HG02938 (cell line): ENCODE results near the gene XRN2.

Experiments
- ATAC-seq: cut with Tn5 transposase; IDR thresholded peaks from one replicate; pipeline ENCODE4 v1.9.1; 2021; ENCODE audit warnings: mild to moderate bottlenecking, moderate library complexity; ENCODE audit not compliant: unreplicated experiment

XRN2 gene, protein sequence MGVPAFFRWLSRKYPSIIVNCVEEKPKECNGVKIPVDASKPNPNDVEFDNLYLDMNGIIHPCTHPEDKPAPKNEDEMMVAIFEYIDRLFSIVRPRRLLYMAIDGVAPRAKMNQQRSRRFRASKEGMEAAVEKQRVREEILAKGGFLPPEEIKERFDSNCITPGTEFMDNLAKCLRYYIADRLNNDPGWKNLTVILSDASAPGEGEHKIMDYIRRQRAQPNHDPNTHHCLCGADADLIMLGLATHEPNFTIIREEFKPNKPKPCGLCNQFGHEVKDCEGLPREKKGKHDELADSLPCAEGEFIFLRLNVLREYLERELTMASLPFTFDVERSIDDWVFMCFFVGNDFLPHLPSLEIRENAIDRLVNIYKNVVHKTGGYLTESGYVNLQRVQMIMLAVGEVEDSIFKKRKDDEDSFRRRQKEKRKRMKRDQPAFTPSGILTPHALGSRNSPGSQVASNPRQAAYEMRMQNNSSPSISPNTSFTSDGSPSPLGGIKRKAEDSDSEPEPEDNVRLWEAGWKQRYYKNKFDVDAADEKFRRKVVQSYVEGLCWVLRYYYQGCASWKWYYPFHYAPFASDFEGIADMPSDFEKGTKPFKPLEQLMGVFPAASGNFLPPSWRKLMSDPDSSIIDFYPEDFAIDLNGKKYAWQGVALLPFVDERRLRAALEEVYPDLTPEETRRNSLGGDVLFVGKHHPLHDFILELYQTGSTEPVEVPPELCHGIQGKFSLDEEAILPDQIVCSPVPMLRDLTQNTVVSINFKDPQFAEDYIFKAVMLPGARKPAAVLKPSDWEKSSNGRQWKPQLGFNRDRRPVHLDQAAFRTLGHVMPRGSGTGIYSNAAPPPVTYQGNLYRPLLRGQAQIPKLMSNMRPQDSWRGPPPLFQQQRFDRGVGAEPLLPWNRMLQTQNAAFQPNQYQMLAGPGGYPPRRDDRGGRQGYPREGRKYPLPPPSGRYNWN

DNA sequence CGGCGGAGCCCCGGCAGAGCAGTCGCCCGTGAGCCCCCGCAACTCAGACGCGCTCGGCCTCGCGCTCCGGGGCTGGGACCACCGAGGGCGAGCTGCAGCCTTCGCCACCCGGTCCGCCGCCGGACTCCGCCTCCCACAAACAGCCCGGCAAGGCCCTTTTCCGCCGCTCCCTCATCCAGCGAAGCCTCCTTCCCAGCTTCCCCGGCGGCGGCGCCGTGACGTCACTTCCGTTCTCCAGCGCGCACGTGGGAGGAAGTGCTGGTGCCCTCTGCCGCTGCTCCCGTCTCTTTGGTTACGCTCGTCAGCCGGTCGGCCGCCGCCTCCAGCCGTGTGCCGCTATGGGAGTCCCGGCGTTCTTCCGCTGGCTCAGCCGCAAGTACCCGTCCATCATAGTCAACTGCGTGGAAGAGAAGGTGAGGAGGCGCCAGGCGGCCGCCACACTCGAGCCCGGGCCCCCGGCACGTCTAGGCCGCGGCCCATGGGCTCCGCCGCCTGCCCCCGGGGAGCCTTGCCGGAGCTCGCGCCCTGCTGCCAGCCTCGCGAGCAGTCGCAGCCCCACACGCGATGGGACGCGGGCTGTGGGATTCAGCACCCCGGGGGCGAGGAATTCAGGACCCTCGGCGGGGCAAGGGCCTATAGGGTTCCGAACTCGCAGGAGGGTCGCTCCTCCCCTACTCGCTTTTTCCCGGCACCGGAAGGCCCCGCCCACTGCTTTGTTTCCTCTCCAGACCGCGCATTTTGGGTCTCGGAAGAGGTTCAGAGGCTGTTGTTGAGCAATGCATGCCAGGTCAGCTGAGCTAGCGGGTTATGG, at the start of gene XRN2:
XRN2 (plus strand) TSS at position 271 of the 811 bp plus-strand sequence; CDS start at position 339, 68 bp downstream.
- ATAC-seq: peak; percentile 86

DNA sequence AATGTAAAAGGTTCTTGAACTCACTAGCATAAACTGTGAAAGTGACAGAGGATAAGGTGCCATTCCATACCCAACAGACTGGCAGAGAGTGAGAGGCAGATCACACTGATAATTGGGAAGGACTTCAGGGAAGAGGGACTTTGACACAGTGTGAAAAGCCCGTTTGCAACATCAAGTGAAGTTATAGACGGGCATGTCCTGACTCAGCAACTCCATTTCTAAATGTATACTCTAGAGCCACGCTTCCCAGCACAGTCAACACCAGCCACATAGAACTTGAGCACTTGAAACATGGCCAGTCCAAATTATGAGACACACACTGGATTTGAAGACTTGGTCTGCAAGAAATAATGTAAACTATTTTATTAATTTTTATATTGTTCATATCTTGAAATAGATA, 45.9 kb upstream of the XRN2 start:
- ATAC-seq: no peak

DNA sequence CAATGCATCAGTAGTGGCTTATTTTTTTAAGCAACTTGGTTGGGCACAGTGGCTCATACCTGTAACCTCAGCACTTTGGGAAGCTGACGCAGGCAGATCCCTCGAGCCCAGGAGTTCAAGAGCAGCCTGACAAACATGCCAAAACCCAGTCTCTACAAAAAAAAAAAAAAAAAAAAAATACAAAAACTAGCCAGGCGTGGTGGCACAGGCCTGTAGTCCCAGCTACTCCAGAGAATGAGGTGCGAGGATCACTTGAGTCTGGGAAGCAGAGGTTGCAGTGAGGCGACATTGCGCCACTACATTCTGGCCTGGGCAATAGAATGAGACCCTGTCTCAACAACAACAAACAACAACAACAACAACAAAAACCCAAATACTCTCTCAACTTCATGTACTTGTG, 44.7 kb upstream of the XRN2 start:
- no peak for ATAC-seq

DNA sequence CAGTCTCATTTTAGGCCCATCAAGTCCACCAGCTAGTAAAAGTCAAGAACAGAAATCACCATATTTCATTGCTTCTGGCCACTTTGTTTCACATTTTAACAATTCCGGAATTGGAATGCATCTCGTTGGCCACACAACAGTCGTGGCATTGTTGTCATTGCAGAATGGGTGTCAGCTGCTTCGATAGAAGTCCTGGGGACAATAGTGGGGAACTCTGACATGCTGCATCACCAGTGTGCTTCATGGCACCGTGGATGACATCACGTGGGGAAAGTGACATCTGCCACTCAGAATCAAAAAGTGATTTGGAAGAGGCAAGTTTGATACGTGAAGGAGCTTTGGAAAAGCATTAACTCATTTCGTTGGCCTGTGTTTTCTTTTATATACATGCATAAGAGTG, 43.8 kb upstream of the XRN2 start:
- no peak for ATAC-seq

DNA sequence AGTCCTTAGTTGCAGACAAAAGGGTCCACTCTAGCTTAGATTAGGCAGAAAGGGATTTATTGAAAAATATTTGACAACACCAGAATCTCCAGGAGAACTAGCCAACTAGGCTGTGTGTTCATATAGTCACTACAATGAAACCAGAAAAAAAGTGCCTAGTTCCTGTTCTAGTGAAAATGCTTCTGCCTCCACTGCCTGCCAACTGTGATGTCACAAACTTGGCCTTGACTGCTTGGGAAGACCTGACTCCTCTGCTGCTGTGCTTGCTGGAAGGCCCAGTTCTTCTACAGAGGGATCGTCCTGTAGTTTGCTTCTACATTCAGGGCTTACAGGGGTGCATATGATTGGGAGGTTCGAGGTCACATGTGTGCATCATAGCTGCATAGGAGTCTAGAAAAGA, 40.3 kb upstream of the XRN2 start:
- ATAC-seq: no peak

DNA sequence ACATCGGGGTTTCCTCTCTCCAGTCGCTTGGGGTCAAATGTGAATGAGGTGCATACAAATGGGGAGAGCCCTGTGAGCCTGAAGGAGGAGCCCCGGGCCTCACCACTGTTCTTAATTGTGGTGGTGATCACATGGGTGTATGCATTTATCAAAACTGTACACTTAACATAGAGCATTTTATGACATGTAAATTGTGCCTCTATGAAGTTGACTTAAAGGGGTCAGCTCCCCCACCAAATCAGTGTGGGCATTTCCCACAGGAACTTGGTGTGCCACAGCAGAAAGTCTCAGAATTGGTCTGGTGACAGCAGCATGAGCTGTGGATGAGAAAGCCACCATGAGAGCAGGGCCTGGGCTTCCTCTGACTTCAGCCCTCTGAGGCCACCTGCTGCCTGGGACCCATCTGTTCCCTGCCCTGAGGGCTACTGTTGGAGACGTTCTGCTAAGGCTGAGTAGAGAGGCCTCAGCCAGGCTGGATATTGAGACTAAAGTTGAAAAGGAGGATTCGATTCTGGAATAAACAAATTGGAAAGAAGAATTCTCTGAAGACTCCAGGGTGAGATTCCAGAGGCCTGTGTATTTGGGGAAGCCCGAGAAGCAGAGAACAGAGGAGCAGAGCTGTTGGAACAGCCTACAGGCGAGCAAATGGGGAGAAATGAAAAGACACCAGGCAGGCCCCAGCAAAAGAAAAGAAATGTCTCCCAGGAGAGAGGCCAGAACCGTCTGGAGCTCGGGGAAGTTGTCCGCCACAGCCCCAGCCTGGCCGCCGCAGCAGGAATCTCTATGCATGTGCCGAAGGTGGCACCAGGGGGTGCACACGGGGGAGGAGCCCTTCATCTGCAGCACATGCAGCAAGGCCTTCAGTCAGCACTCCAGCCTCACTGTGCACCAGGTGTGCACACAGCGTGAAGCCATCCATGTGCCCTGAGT, 37.6 kb upstream of the XRN2 start:
- no peak for ATAC-seq

DNA sequence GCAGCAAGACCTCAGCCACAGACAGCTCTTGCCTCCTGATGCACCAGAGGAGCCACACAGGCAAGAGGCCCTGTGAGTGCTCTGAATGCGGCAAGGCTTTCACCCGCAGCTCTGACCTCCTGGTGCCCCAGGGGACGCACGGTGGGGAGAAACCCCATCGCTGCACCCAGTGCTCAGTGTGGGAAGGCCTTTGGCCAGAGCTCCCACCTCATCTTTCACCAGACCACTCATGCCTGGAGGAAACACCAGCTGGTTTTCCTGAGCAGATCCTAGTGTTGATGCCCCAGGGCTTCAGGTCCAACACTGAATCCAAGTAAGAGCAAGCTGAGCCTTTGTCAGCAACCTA, 37.0 kb upstream of the XRN2 start:
- ATAC-seq: no peak

DNA sequence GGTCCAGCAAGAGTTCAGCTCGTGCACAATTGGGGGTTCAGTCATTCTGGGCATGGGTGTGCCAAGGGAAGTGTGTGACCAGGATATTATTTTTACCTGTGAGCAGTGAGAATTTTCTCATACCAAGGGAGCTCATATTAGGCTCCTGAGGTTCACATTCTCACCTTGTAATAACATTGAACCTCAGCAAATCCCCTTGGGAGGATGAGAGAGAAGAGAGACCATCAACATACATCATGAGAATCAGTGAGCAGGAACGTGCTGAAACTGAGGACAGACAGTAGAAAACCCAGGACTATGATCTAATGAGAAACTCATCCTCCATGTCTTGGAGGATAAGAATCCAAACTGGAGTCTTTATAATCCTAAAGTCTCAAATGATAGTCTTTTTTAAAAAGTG, 33.4 kb upstream of the XRN2 start:
- no peak for ATAC-seq

DNA sequence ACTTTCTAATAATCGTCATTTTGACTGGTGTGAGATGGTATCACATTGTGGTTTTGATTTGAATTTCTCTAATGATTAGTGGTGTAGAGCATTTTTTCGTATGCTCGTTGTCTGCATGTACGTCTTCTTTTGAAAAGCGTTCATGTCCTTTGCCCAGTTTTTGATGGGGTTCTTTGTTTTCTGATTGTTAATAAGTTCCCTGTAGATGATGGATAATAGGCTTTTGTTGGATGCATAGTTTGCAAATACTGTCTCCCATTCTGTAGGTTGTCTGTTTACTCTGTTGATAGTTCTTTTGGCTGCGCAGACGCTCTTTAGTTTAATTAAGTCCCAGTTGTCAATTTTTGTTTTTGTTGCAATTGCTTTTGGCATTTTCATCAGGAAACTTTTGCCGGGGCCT, 32.3 kb upstream of the XRN2 start:
- ATAC-seq: no peak

DNA sequence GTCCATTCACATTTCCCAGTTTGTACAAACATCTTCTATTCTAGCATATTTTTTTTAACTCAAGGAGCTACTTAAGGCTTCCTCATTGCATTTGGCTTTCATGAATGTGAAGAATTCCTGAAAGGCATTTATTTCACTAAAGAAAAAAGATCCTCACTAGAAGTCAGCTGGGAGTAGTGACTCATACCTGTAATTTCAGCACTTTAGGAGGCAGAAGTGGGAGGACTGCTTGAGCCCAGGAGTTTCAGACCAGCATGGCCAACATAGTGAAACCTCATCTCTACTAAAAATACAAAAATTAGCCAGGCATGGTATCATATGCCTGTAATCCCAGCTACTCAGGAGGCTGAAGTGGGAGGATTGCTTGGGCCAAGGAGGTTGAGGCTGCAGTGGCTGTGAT, 30.9 kb upstream of the XRN2 start:
- ATAC-seq: peak; percentile 53

DNA sequence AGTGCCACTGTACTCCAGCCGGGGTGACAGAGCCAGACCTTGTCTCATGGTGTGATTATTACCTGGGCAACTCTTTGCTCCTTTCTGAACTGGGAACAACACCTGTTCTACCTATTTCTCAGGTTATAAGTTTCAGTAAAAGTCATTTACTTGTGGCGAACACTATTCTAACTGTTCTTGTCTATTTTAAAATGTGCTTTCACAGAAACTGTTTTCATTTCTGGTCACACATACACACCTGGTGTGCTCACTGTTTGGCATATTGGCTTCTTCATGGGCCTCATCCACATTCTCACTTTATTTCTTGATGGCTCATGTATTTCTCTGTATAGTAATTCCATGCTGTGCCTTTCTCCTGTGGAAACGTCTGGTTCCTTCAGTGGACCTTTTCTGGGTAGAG, 30.5 kb upstream of the XRN2 start:
- ATAC-seq: peak; percentile 46

DNA sequence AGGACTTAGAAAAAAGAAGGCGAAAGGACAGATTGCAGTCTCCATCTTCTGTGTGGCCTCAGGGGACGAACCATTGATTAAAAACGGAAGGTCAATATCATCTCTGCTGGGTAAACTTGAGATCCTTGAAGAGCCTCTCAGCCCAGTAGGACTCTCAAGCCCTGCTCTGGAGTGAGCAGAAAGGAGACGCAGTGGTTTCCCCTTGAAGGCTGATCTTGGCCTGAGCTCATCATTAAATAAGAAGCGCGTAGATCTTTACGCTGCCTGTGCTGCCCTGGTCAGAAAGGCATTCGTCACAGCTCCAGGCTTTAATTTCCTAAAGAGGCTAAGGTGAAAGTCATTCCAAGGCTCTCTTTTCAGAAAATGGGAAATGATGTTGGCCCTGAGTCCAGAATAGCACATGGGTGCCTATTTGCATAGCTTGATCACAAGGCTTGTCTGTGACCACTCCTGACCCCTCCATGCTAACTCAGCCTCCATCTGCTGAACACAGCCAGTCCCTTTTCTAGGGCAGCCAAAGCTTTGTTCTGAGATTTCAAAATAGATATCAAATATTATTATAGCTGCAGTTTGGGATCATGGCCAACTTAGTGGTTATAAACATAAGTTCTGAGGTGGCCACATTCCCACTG, 29.3 kb upstream of the XRN2 start:
- ATAC-seq: no peak

DNA sequence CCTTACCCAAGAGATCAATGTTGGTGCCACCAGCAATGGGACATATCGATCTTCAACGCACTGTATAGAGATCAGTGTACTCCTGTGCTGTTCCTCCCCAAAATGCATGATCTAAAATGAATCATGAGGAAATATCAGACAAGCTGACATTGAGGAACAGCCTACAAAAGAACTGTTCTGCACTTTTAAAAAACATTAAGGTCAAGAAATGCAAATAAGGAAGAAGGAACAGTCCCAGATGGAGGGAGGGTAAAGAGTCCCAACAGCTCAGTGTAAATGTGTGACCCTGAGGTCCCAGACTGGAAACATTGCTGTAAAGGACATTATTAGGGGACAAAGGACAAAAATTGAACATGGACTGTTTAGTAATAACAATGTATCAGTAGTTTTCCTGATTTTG, 24.3 kb upstream of the XRN2 start:
- ATAC-seq: no peak

DNA sequence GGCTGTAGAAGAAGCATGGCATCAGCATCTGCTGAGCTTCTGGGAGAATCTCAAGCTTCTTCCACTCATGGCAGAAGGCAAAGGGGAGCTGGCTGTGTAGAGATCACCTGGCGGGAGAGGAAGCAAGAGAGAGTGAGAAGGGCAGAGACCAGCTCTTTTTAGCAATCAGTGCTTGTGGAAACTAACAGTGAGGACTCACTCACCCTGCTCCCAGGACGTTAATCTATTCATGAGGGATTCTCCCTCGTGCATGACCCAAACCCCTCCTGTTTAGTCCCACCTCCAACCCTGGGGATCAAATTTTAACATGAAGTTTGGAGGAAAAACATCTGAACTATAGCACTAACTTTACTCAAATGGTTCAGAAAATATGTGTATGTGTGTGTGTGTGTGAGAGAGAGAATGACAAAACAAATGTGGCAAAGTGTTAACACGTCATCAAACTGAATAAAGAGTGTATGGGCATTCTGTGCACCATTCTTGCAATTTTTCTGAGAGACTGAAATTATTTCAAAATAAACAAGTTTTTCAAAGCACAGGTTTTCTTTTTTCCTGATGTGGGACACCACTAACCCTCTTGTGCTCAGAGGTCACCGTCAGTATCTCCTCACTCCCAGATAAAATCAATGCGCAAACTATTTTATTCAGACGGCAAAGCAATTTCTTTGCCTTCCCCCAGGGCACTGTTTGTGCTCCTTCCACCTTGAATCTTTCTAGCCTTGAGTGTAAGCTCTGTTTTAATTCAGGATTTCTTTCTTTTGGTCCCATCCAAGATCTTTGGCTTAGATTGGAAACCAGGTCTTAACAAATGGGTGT, 23.2 kb upstream of the XRN2 start:
- ATAC-seq: no peak

DNA sequence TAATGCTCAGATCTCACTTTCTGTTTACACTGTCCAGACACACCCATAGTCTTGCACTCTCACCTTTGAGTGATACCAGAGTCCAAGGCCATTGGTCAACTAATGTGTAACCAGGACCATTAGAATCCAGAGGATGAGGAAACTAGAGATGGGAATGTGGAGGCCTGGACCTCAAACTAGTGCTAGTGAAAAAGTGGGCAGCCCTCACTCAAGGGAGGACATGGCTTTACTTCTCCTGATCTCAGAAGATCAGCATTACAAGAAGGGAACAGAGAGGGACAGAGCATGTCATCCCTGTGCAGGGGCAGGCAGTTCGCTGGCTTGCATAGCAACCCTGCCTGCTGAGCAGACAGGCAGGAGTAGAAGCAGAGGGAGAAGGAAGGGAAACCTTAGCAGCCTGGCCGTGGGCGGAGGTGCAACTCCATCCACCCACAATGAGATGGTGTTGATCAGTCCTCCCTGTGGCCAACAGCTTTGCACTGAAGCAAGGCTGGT, 22.6 kb upstream of the XRN2 start:
- no peak for ATAC-seq

DNA sequence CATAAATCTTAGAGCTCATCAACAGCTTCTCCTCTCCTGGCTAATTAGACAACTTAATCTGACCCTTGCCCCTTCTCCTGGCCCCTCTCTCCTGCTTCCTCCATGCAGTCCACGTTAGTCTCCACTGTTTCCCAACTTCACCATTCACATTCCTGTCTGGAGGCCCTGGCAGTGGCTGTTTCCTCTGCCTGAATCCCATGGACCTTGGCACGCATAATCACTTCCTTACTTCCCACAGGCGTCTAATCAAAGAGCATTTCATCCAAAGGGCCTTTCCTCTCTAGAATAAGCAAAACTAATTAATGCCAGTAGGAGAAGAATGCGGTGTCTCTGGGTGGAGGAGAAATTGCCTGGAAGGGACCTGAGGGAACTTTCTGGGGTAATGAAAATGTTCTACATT, 16.4 kb upstream of the XRN2 start:
- no peak for ATAC-seq

DNA sequence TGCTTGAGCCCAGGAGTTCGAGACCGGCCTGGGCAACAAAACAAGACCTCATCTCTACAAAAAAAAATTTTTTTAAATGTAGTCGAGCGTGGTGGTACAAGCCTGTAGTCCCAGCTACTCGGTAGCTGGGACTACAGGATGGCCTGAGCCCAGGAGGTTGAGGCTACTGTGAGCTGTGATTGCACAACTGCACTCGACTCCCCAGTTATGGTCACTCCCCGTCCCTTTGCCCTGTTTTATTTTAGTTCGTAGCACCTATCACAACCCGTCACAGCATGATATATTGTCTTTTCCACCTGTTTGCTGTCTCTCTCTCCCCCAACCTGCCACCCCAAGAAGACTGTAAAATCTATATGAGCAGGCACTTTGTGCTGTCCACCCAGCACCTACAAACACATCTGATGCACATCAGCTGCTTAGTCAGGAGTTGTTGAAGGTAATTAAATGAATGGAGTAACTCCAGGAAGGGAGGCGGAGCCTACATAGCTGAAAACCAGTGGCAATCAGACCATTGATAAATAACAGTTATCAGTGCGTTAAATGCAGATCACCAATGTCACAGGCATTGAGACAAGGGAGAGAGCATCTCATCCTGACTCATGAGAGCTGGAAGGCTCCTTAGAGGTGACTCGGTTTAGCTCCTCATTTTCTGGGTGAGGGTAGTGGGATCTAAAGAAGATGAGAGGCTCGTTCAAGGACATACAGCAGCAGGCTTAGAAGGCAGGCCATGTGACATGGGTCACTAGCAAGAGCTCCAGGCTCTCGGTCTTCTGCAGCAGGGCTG, 14.4 kb upstream of the XRN2 start:
- ATAC-seq: no peak

DNA sequence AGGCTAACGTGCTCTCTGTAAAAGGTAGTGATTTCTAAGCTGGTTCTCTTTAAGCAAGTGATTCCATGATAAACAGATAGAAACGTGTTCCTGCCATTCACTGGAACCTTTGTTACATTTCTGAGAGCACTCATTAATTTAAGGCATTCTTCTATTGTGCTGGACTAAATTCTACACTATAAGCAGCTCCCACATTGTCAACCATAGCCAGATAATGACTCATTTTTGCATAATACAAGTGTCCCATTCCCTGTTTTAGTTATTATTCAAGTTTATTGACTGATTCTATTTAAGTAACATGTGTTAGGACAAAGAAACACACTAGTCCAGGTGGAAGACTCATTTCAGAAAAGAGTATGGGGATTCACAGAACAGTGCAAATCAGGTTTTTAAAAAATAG, 13.5 kb upstream of the XRN2 start:
- ATAC-seq: no peak
